WTC11 (cell line): ENCODE results near the gene UCHL1. TPM values are rescaled to one million over a fixed set of nuclear protein-coding genes. Genes with fewer than 3 reads are reported as not detected.
"Not testable (repeated sequence)": the region's sequence is repeated elsewhere in the genome, so short reads cannot be mapped to it uniquely, and the experiment has no call there.

Source experiments
- ATAC-seq: fragments of 200-7000 bp; cut with Tn5 transposase; 2 replicates; pipeline ENCODE4 v1.10.0; 2021; ENCODE audit warnings: mild to moderate bottlenecking, moderate library complexity
- CTCF ChIA-PET: fragments of 300-600 bp; sonication (Branson Sonifier 250); formaldehyde crosslinking; loops from one replicate; lab custom pipeline; 2021; ENCODE audit warnings: antibody characterized with exemption; lab: Charles Lee
- POLR2A ChIA-PET: fragments of 350-600 bp; sonication (Branson Sonifier 250); formaldehyde crosslinking; loops from one replicate; lab custom pipeline; 2021; ENCODE audit warnings: antibody characterized with exemption; lab: Charles Lee
- DNase-seq: peaks from one replicate; pipeline ENCODE4 v3.0.0; 2021; ENCODE audit warnings: low spot score
- H3K27ac Mint-ChIP-seq: 2 replicates; pipeline ENCODE4 v1.8.0; 2021; ENCODE audit warnings: mixed read lengths
- H3K27me3 Mint-ChIP-seq: 2 replicates; pipeline ENCODE4 v1.8.0; 2021; ENCODE audit warnings: low read depth, mild to moderate bottlenecking, moderate library complexity, mixed read lengths
- H3K36me3 Mint-ChIP-seq: 2 replicates; pipeline ENCODE4 v1.8.0; 2021; ENCODE audit warnings: mixed read lengths
- H3K4me1 Mint-ChIP-seq: 2 replicates; pipeline ENCODE4 v1.8.0; 2022; ENCODE audit warnings: mixed read lengths
- H3K4me3 Mint-ChIP-seq: 2 replicates; pipeline ENCODE4 v1.8.0; 2021; ENCODE audit warnings: mild to moderate bottlenecking, moderate library complexity, mixed read lengths
- H3K9me3 Mint-ChIP-seq: 2 replicates; pipeline ENCODE4 v1.8.0; 2021; ENCODE audit warnings: mixed read lengths
- ATF3 ChIP-seq: sonication (generic); formaldehyde crosslinking; conservative IDR thresholded peaks from 2 replicates; pipeline ENCODE4 v1.8.1; 2022; ENCODE audit warnings: mild to moderate bottlenecking, missing genetic modification reagents
- CBFB ChIP-seq: sonication (generic); formaldehyde crosslinking; IDR thresholded peaks from 2 replicates; pipeline ENCODE4 v1.8.1; 2022; ENCODE audit warnings: mild to moderate bottlenecking, low read depth, missing genetic modification reagents
- E2F4 ChIP-seq: sonication (generic); formaldehyde crosslinking; IDR thresholded peaks from 2 replicates; pipeline ENCODE4 v1.8.1; 2022; ENCODE audit warnings: low read depth, mild to moderate bottlenecking, moderate library complexity, missing genetic modification reagents, borderline replicate concordance
- EMX1 ChIP-seq: fragments of 250-450 bp; sonication (Bioruptor Pico); IDR thresholded peaks from 2 replicates; pipeline ENCODE4 v1.8.0; 2021; ENCODE audit warnings: mild to moderate bottlenecking
- GRHL2 ChIP-seq: fragments of 250-450 bp; sonication (Bioruptor Pico); IDR thresholded peaks from 2 replicates; pipeline ENCODE4 v1.8.0; 2022; ENCODE audit warnings: mild to moderate bottlenecking, moderate library complexity; ENCODE audit not compliant: insufficient replicate concordance, severe bottlenecking
- IRF1 ChIP-seq: sonication (generic); formaldehyde crosslinking; IDR thresholded peaks from 2 replicates; pipeline ENCODE4 v1.8.0; 2023; ENCODE audit warnings: missing genetic modification reagents
- IRF2 ChIP-seq: sonication (generic); formaldehyde crosslinking; IDR thresholded peaks from 2 replicates; pipeline ENCODE4 v1.8.0; 2022; ENCODE audit warnings: low read depth, missing genetic modification reagents, borderline replicate concordance
- KAT7 ChIP-seq: sonication (generic); formaldehyde crosslinking; IDR thresholded peaks from 2 replicates; pipeline ENCODE4 v1.8.1; 2023; ENCODE audit warnings: missing genetic modification reagents, mild to moderate bottlenecking, borderline replicate concordance
- MLX ChIP-seq: sonication (generic); formaldehyde crosslinking; IDR thresholded peaks from 2 replicates; pipeline ENCODE4 v1.8.1; 2023; ENCODE audit warnings: mild to moderate bottlenecking, missing genetic modification reagents, moderate library complexity
- NFYB ChIP-seq: sonication (generic); formaldehyde crosslinking; conservative IDR thresholded peaks from 2 replicates; pipeline ENCODE4 v1.8.0; 2022; ENCODE audit warnings: low read depth, missing genetic modification reagents
- PREB ChIP-seq: sonication (generic); formaldehyde crosslinking; IDR thresholded peaks from 2 replicates; pipeline ENCODE4 v1.8.1; 2022; ENCODE audit warnings: mild to moderate bottlenecking, missing genetic modification reagents, moderate library complexity, borderline replicate concordance
- PRRX2 ChIP-seq: fragments of 250-450 bp; sonication (Bioruptor Pico); IDR thresholded peaks from 2 replicates; pipeline ENCODE4 v1.8.0; 2021; ENCODE audit warnings: mild to moderate bottlenecking
- TEAD4 ChIP-seq: sonication (generic); formaldehyde crosslinking; IDR thresholded peaks from 2 replicates; pipeline ENCODE4 v1.8.0; 2022; ENCODE audit warnings: mild to moderate bottlenecking, missing genetic modification reagents
- ZBTB21 ChIP-seq: sonication (generic); formaldehyde crosslinking; IDR thresholded peaks from 2 replicates; pipeline ENCODE4 v1.8.1; 2023; ENCODE audit warnings: mild to moderate bottlenecking, missing genetic modification reagents, borderline replicate concordance
- ZNF263 ChIP-seq: sonication (generic); formaldehyde crosslinking; IDR thresholded peaks from 2 replicates; pipeline ENCODE4 v1.8.1; 2022; ENCODE audit warnings: low read depth, mild to moderate bottlenecking, moderate library complexity, missing genetic modification reagents
- ZNF425 ChIP-seq: fragments of 250-450 bp; sonication (Bioruptor Pico); conservative IDR thresholded peaks from 2 replicates; pipeline ENCODE4 v1.9.0; 2021; ENCODE audit warnings: mild to moderate bottlenecking
- ZNF512 ChIP-seq: sonication (generic); formaldehyde crosslinking; IDR thresholded peaks from 2 replicates; pipeline ENCODE4 v1.8.1; 2022; ENCODE audit warnings: missing genetic modification reagents, borderline replicate concordance
- ZSCAN18 ChIP-seq: fragments of 250-450 bp; sonication (Bioruptor Pico); IDR thresholded peaks from 2 replicates; pipeline ENCODE4 v2.1.2; 2022; ENCODE audit warnings: mild to moderate bottlenecking, moderate library complexity
- total RNA-seq: library from RNA; stranded (reverse); gene quantifications from 3 replicates; pipeline ENCODE4 v1.2.3, GENCODE V29; 2021

UCHL1 gene
- total RNA-seq, 1 experiment from 2014 or later: 548 TPM

GRCh38 chr4:41268721-41269517, 12.2 kb downstream of the UCHL1 start (continued):
- peak; percentile 47; the same call in 1 of the 2 replicates for TF ChIP-seq ZNF425 (CRISPR knock-in tag)
- TF ChIP-seq IRF1 (CRISPR knock-in tag): no peak

GRCh38 chr4:41269682-41270081, 13.0 kb downstream of the UCHL1 start:
- H3K4me1 Mint-ChIP-seq: no peaks in the 10 kb centered on the region
- POLR2A ChIA-PET: interaction anchor here (2.4 kb wide), 1 partner anchor 11 kb away, joined by 9 read pairs; no protein-coding TSS in a partner anchor

GRCh38 chr4:41275931-41276330, 19.2 kb downstream of the UCHL1 start:
- POLR2A ChIA-PET, H3K4me3 Mint-ChIP-seq, ATAC-seq, H3K4me1 Mint-ChIP-seq, H3K27ac Mint-ChIP-seq, DNase-seq, H3K27me3 Mint-ChIP-seq: not testable (repeated sequence)
- Mint-ChIP-seq H3K9me3 (peaks cover 31% of the 10 kb centered on the region), H3K36me3 (peaks cover 33% of the 10 kb centered on the region)
- CTCF ChIA-PET: interaction anchor here (0.7 kb wide), 1 partner anchor 368 kb away, joined by 4 read pairs; no protein-coding TSS in a partner anchor

More at GRCh38 chr4:41269682-41270081, 13.0 kb downstream of the UCHL1 start:
- CTCF ChIA-PET: no interaction called here
- ATAC-seq: peak; percentile 16
- peaks cover 3% of the 10 kb centered on the region for H3K9me3 Mint-ChIP-seq
- no peak for DNase-seq
- no peak overlapping the region for H3K27ac Mint-ChIP-seq
- peaks cover 49% of the 10 kb centered on the region for H3K36me3 Mint-ChIP-seq
- H3K4me3 Mint-ChIP-seq: no peak overlapping the region
- TF ChIP-seq MLX (CRISPR knock-in tag) (no peak), KAT7 (CRISPR knock-in tag) (no peak)
- TF ChIP-seq, all 79 proteins: peak for 0
- no peaks in the 10 kb centered on the region for H3K27me3 Mint-ChIP-seq

GRCh38 chr4:41280010-41280409, 23.3 kb downstream of the UCHL1 start:
- Mint-ChIP-seq H3K36me3 (peaks cover 29% of the 10 kb centered on the region), H3K9me3 (peaks cover 27% of the 10 kb centered on the region), H3K4me1 (no peaks in the 10 kb centered on the region), H3K27ac (no peak overlapping the region), H3K27me3 (peaks cover 5% of the 10 kb centered on the region; the same call in 1 of the 2 replicates), H3K4me3 (no peak overlapping the region)
- no peak for ATAC-seq
- DNase-seq: no peak
- POLR2A ChIA-PET: no interaction called here
- CTCF ChIA-PET: interaction anchor here (0.6 to 2.9 kb wide), 11 partner anchors 21 to 562 kb away, joined by 3 to 43 read pairs (median 6); partner anchors contain the start of gene UCHL1
- TF ChIP-seq PREB (CRISPR knock-in tag) (no peak), CBFB (CRISPR knock-in tag) (no peak), NFYB (CRISPR knock-in tag) (no peak), ZBTB21 (CRISPR knock-in tag) (no peak), TEAD4 (CRISPR knock-in tag) (no peak), ZNF263 (CRISPR knock-in tag) (no peak), ATF3 (CRISPR knock-in tag) (no peak), ZSCAN18 (no peak), IRF2 (CRISPR knock-in tag) (no peak), E2F4 (no peak), PRRX2 (CRISPR knock-in tag) (no peak), EMX1 (CRISPR knock-in tag) (no peak), GRHL2 (CRISPR knock-in tag) (no peak), ZNF512 (CRISPR knock-in tag) (no peak)
